NOMO-1 treated with DMSO at 0.1 percent for 48 hours (cell line): ENCODE data around the gene TIRAP.

ENCODE experiments used
- DNase-seq: peaks from one replicate; lab custom pipeline; 2025; ENCODE audit not compliant: unreplicated experiment; lab: John Stamatoyannopoulos, UW

The TIRAP gene

GRCh38 chr11:126319374-126319740 is 36.5 kb downstream of the TIRAP start:
- no peak for DNase-seq

- no peak for DNase-seq
Observed at GRCh38 chr11:126322996-126323395, 40.1 kb downstream of the TIRAP start.

- DNase-seq, result no peak
Observed at GRCh38 chr11:126327281-126328000, 44.5 kb downstream of the TIRAP start.

DNA sequence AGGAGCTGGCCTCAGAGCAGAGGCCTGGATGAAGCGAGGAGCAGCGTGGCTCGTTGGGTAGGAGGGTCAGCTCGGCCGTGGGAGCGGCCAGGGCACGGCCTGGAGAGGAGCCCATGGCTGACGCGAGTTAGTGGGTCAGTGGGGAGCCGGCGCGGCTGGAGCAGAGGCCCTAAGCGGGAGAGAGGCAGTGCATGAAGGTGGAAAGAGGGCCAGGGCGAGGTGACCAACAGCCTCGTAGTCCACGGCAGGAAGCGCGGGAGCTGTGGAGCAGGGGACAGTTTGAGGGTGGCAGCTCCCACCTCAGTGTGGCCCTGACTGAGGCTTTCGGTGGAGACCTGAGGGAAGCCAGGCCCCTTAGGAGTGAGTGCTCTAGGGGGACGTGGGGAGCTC is 45.1 kb downstream of the TIRAP start:
- no peak for DNase-seq

DNA sequence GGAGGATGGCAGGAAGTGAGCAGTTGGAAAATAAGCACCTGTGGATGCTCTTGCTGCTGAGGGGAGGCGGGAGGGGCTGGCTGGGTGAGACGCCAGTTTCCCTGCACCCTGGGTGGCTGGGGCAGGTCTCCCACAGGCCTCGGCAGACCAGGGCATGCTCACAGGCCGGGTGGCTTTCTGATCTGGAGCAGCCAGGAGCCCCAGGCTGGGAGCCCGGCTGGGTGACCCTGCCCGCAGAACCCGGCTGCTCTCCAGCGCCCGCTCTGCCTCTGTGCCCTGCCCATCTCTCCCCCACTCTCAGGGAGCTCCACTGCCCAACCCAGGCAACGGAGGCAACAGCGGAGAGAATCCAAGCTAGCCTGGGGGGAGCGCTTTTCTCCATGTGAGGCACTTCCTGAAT is 45.6 kb downstream of the TIRAP start:
- no peak for DNase-seq

DNA sequence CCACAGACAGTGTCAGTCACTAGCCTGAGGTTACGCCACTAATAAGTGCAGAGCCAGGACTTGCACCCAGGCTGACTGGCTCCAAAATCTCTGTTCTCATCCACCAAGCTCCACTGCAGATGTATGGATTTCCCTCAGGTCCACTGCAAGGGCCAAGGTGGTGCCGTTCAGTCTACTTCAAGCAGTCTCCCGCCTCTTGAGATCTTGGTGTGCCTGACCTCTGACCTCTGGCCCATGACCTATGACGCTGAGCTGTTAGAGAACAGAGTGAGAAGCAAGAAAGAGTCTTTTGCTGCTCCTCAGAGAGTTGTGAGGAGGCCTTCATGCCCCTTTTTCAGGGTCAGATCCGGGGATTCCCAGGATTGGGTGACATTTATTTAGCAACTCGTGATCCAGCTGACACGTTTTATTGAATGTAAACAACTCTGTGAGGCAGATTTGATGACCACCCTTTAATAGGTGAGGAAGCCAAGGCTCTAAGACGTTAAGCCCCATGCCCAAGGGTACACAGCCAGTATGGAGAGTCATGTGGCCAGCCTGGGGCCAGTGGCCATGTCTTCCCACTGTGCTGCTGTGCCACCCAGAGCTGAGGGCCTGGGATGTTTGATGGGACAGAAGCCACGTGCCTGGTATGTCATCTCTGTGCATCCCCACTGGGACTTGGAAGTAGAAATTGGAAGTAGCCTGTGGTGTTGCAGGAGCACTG is 46.2 kb downstream of the TIRAP start:
- DNase-seq, result no peak

DNA sequence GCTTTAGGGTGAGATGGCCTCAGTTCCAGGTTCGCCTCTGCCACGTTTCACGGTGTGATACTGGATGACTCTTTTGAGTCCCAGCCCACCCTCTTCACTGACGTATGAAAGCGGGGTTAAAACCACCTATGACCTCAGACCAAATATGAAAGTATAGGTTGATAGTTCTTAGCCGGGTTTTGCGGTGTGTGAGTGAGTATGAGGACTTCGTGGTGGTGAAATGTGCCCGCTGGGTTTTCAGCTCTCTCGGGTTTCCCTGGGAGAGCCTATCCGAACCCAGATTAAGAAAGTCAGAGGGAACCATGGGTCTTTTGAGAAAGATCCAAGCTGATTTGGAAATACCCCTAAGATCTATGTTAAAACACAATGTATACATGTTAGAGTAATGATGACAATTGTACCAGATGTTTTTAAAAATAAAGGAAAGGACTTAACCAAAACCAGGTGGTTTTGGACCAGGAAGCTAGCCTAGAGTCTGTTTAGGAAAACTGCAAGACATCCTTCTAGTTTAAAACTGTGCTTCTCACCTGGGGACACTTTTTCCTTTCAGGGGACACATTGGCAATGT is 46.8 kb downstream of the TIRAP start:
- no peak for DNase-seq

DNA sequence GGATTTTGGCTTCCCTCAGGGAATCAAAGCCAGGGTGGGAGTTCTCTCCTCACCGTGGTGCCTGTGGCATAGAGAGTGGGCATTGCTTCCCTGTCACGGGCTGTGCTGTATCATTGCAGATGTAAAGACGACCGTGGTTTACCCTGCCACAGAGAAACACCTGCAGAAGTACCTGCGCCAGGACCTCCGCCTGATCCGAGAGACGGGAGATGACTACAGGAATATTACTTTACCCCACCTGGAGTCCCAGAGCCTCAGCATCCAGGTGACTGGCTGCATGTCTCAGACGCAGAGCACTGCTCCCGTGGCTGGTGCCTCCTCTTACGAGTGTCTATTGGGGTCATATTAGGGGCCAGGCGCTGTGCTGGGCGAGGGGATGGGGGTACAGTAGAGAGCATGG is 48.4 kb downstream of the TIRAP start:
- DNase-seq, result no peak

DNA sequence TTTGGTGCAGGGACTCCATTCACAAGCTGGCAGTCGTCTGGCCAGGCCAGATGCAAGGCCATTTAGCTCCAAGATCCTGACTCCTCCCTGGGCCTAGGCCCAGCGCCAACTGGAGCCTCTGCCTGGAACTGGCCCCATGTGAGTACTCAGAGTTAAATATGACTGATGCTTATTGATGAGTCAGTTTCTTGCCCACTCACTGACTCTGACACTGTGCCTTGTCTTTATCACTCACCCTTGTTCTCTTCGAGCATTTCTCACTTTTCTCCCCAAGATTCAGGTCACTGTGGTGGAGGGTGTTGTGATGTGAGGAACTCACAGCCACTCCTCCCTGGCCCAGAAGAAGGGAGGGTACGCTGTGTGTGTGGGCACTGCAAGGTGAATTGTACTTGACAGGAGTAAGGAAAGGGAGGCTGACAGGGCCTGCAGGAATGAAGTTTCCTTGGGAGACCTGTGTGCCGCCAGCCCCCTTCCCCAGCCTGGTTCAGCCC is 49.4 kb downstream of the TIRAP start:
- DNase-seq, result no peak

DNA sequence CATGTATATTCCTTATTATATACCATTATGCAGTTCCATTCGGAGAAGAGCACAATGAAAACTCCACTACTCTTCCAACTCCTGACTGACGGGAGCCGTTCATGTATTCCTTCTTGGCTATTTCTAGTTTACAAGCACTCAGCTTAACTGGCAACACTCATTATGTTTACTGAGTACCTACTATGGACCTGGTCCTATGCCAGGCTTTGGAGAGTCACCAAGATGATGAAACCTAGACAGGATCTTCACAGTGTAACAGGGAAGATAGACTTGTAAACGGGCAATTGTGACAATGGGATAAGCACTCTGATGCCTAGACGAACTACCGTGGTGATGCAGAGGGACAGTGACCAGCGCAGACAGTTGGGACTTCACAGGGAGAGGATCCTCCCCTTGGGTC is 50.2 kb downstream of the TIRAP start:
- no peak for DNase-seq

GRCh38 chr11:126334659-126335462 is 52.0 kb downstream of the TIRAP start:
- no peak for DNase-seq

- no peak for DNase-seq
Observed at GRCh38 chr11:126335463-126335760, 52.5 kb downstream of the TIRAP start.

DNA sequence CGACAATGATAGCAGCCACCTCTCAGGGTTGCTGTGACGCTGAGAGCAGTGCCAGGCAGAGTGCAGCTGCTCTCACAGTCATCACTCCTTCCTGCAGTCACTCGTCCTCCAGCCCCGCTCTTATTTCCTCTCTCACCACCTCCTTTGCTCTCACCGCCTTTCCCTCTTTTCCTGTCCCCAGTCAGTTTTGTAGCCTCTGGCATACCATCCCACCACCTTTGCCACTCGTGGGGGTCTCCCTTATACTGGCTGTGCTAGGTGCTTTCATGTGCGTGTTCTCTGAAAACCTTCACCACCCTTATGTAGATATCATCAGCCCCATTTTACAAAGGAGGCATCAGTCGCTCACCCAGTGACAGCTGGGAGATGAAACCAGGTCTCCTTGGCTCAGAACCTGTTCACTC is 53.2 kb downstream of the TIRAP start:
- DNase-seq, result no peak

DNA sequence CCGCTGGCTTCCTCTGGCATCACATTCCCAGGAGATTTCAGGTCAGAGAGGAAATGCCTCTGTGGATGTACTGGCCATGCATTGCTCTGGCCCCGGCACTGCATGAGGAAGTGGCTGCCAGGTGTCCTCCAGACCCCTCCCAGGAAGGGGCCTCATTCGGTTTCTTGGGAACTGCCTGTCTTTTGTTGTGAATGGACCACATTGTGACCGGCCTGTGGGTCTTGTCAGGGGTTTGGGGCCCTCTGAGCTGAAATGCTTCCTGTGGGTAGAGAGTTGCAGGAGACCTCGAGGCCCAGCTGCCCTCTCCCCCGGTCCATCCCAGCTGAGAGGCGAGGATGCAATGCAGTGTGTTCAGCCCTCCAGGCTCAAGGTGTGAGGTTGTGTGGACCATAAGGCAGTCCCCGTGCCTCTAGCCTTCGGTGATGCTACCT is 53.8 kb downstream of the TIRAP start:
- peak; percentile 28 for DNase-seq

- no peak for DNase-seq
Observed at GRCh38 chr11:126337126-126337473, 54.2 kb downstream of the TIRAP start.

DNA sequence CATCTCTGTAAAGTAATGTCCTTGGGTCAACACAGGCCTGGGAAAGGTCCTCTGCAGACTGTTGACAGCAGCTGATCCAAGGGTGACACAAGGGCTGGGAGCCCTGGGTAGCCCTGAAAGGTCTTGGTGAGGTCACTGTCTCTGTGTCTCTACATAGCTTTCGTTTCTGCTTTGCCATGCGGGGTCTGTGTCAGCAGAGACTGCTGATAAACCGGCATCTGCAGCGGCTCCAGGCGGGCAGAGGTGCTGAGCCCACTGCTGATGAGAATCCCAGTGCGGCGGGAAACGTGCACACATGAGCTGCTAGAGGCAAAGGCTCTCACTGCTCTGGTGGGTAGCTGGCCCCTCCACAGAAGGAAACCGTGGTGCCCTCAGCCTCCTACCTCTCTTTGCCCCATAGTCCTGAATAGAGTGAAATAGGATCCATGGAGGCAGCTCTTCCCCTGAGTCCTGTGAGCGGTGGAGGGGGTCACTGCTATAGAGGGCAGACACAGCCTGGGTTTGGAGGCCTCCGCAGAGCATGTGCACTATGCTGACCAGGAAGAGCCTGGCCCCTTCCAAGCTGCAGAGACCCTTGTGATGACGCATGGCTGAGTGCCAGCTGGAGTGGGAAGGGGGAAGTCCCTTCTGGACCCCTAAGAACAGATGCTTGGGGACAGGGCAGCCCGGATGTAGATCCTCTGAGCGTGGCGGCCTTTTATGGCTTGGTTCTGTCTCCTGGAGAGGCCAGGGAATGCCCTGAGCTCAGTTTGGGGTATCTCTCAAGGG is 54.8 kb downstream of the TIRAP start:
- peak; percentile 35 for DNase-seq

DNA sequence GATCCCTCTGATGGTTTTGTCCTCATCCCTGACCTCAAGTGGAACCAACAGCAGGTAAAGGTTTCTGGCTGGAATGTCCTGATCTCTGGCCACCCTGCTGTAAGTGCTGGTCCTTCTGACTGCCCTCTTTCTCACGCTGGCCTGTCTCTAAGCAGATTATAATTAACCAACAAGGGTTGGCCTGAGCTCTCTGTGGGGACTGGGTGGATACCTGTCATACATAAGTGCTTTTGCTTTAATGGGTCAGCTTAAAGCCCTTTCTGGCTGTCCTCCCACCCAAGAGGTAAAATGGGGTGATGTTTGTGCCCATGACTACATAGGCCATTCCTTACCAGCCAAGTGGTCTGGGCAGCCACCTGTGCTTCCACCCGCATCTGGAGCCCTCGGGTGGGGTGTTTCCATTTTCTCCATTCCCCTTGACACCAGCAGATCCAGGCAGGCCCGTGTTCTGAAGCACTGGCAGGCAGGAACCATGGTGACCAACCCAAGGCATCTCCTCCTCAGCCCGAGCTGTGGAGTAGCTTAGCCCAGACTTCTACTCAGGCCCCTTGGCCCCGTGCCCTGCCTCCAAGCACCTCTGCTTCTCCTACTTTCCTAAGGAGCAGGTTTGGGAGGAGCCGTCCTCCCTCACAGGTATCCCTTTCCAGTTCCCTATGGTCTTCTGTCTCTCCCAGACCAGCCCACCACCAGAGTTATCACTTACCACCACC is 55.6 kb downstream of the TIRAP start:
- no peak for DNase-seq

GRCh38 chr11:126339073-126339862 is 56.4 kb downstream of the TIRAP start:
- DNase-seq, result no peak

DNA sequence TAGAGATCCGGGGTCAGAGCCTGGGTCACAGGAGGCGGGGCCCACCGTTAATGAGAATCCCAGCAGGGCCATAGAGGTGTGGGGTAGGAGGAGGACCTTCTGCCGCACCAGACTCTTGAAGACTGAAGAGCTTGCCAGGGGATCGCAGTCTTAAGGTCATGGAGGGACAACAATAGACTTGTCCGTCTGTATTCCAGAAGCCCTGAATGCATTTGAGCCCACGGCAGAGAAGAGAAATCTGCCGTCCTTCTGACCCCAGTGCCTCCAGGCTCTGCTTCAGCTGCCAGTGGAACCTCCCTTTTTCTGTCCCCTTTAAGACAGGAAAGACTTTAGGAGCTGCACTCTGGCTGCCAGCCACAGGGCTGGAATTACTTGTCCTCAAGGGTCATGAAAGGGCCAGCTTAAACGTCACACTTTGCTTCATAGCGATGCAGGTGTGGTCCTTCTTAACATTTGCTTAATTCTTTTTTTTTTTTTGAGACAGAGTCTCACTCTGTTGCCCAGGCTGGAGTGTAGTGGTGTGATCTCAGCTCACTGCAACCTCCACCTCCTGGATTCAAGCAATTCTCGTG is 57.1 kb downstream of the TIRAP start:
- no peak for DNase-seq
